Activated CD8-positive, alpha-beta memory T cell treated with anti-CD3 and anti-CD28 coated beads for 4 hours (primary cell): Measurements from ENCODE around the gene RRH.

Experiments
- DNase-seq, 2 donors: peaks; one replicate each; pipeline ENCODE4 v3.0.0-alpha.2; 2020; ENCODE audit warnings: low read depth in 2 of 2

RRH gene

GRCh38 chr4:109887071-109887470 lies 59.3 kb downstream of the RRH start:
- no peak for DNase-seq

- DNase-seq: no peak
Measured at GRCh38 chr4:109890076-109890475, 62.3 kb downstream of the RRH start.
